PC-3 (cell line): ENCODE results near the gene SYVN1.

ENCODE experiments used
- EZH2 ChIP-seq: fragments of 300-600 bp; sonication (generic); IDR thresholded peaks from one replicate; pipeline ENCODE4 v1.6.1; 2017; ENCODE audit warnings: antibody characterized with exemption, mild to moderate bottlenecking, low read length; ENCODE audit not compliant: unreplicated experiment
- EZH2phosphoT487 ChIP-seq: fragments of 300-600 bp; sonication (generic); IDR thresholded peaks from 2 replicates; pipeline ENCODE4 v1.6.1; 2018; ENCODE audit warnings: mild to moderate bottlenecking, antibody characterized with exemption, low read length, borderline replicate concordance
- TF ChIP-seq, protein P1 (sequence below): fragments of 300-600 bp; sonication (generic); conservative IDR thresholded peaks from 2 replicates; pipeline ENCODE4 v1.5.1; 2017; ENCODE audit warnings: antibody characterized with exemption, low read depth, mild to moderate bottlenecking, low read length

DNA sequence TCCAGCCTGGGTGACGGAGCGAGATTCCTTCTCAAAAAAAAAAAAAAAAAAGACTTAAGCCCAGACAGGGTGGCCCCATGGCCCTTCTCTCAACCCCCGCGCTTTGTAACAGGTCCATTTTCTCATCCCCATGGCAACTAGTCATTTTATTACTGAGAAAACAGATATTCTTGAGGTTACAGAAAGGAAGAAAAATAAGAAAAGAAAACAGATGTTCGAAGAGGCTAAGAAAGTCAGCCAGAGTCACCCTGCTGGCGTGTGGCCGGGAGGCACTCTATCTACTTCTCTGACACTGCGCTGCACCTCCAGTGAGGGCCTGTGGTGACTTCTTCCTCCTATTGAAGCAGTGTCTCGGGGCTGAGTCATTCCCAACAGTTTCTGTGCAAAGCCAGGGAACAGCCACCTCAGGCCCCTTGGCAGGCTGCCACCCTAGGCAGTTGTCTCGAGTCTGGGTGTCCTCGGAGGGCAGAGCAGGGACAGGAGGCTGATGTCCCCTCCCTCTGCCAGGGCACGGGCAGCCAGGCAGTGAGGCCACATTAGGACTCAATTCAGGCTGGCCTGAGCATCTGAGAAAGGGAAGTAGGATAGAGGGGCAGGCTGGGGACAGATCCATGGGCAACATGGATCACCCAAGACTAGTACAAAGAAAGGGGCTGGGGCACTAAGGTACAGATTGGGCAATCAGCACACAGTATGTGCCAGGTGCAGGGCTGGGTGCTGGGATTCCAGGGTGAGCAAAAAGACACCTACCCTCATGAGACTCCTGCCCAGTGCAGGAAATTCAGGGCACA is 16.4 kb upstream of the SYVN1 start:
- TF ChIP-seq, protein P1, sequence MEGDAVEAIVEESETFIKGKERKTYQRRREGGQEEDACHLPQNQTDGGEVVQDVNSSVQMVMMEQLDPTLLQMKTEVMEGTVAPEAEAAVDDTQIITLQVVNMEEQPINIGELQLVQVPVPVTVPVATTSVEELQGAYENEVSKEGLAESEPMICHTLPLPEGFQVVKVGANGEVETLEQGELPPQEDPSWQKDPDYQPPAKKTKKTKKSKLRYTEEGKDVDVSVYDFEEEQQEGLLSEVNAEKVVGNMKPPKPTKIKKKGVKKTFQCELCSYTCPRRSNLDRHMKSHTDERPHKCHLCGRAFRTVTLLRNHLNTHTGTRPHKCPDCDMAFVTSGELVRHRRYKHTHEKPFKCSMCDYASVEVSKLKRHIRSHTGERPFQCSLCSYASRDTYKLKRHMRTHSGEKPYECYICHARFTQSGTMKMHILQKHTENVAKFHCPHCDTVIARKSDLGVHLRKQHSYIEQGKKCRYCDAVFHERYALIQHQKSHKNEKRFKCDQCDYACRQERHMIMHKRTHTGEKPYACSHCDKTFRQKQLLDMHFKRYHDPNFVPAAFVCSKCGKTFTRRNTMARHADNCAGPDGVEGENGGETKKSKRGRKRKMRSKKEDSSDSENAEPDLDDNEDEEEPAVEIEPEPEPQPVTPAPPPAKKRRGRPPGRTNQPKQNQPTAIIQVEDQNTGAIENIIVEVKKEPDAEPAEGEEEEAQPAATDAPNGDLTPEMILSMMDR = no peak
- TF ChIP-seq EZH2 = no peak
- TF ChIP-seq EZH2phosphoT487 = 0 out of 2 replicates have a peak, but pooled peaks have one; percentile 39
